DMS53 (cell line): ENCODE measurements around the gene PUSL1.

Experiments
- DNase-seq: peaks from one replicate; lab custom pipeline; 2025; lab: John Stamatoyannopoulos, UW

Gene PUSL1

DNA sequence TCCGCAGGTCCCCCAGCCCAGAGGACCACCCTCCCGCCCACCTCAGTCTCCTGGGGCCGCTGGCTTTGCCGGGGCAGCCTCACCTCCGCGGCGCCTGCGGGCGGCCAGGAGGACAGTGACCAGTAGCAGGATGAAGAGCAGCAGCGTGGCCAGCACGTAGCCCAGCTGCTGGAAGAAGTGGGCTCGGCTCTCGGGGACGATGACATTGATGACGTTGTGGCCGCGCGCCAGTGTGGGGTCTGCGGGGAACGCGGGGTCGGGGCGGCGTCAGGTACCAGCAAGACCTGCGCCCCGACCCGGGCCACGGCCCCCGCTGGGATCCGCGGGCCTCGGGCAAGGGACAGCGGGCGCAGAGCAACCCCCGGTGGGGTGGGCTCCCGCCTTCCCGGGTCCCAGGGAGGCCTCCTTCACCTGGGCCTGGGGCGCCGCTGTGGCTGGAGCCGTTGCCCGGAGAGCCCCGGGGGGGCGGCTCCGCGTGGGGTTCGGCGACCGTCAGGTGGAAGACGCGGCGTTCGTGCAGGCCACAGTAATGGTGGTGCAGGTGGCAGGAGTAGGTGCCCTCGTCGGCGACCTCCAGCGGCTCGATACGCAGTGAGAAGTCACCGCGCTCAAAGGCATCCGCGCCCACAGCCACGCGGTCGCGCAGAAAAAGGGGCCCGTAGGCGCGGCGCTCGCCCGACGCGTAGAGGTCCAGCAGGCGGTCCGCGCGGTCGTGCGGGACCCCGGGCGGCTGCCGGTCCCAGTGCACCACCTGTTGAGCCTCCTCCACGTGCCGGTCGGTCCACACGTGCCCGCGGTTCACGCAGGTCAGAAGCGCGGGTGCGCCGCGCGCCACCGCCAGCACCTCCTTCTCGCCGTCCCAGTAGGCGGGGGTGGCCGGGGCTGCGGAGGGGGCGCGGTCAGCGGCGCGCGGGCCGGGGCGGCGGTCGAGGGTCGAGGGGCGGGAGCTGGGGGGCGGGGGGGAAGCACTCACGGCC is 46.2 kb downstream of the PUSL1 start:
- DNase-seq = peak; percentile 59

- peak; percentile 91 for DNase-seq
Observed at GRCh38 chr1:1355416-1355815, 47.0 kb downstream of the PUSL1 start.

- no peak for DNase-seq
Observed at GRCh38 chr1:1356166-1356795, 47.9 kb downstream of the PUSL1 start.

- peak; percentile 51 for DNase-seq
Observed at GRCh38 chr1:1356796-1357401, 48.5 kb downstream of the PUSL1 start.

DNA sequence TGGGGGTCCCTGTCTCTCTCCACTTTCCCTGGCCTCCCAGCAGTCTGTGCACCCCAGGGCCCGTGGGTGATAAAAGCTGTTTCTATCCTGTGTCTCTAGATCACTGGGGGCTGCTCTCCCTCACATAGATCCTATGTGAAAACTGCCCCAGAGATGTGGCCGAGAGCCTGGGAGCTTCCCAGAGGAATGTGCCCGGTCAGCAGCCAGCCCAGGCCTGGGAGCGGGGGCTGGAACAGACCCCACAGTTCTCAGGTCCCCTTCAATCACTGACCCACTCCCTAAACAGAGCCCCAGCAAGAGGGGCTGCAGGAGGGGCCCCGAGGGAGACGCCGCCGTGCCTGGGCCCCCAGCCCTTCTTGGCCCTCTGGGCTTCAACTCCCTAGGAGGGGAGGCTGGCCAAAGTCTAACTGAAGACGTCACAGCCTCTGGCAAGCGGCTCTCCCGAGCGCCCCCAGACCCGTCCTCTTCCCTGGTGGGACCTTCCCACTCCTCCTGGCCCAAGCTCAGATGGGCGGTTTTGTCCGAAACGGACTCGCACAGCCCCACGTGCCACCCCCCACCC is 49.6 kb downstream of the PUSL1 start:
- DNase-seq = no peak

GRCh38 chr1:1358433-1359271 is 50.3 kb downstream of the PUSL1 start, which contains the start of gene MXRA8:
MXRA8 (minus strand) TSS chr1:1358555; CDS start chr1:1358504, 51 bp downstream.
- no peak for DNase-seq

- DNase-seq = no peak
Observed at GRCh38 chr1:1359308-1359663, 50.9 kb downstream of the PUSL1 start.

- peak; percentile 37 for DNase-seq
Observed at GRCh38 chr1:1359664-1360468, 51.5 kb downstream of the PUSL1 start.

- no peak for DNase-seq
Observed at GRCh38 chr1:1360506-1361169, 52.2 kb downstream of the PUSL1 start.
